GM19438 (cell line): Measurements from ENCODE around the gene PASK.
A peak's percentile ranks its signal among the peaks of the same experiment; 100 is the strongest.
"Not testable (repeated sequence)": the region's sequence is repeated elsewhere in the genome, so short reads cannot be mapped to it uniquely, and the experiment has no call there.

Experiments
- ATAC-seq: cut with Tn5 transposase; IDR thresholded peaks from one replicate; pipeline ENCODE4 v1.9.1; 2021; ENCODE audit warnings: low read depth; ENCODE audit not compliant: unreplicated experiment

PASK gene

GRCh38 chr2:241109210-241110088 lies 39.8 kb downstream of the PASK start:
- no peak for ATAC-seq

DNA sequence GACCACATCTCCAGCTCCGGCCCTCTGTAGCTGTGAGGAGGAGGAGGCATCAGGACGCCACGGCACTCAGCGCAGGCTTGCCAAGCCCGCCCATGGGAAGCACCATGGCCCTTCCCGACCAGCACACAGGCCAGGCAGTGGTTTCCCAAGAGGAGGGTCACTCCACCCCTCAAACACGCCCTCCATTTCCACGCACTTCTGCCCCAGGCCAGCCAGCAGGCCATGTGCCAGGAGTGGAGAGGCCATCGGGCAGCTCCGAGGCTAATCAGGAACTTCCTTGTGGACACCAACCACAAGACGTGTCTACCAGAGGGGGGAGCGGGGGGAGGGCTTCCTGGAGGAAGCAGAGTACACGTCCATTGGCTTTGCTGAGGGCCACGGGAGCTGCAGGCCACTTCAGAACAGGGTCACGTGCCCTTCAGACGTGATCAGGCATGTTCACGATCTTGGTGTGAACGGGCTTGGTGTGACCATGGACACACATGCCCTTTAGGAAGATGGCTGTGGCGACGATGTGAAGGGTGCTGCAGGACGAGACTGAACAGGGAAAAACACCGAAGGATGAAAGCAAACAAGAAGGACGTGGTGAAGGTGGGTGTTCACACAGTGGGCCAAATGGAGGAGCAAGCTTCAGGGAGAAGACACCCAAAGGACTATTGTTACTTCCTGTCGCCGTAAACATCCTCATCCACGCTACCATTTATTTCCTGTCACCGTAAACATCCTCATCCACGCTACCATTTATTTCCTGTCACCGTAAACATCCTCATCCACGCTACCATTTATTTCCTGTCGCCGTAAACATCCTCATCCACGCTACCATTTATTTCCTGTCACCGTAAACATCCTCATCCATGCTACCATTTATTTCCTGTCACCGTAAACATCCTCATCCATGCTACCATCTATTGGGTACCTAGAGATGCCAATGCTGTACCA lies 40.7 kb downstream of the PASK start:
- no peak for ATAC-seq

DNA sequence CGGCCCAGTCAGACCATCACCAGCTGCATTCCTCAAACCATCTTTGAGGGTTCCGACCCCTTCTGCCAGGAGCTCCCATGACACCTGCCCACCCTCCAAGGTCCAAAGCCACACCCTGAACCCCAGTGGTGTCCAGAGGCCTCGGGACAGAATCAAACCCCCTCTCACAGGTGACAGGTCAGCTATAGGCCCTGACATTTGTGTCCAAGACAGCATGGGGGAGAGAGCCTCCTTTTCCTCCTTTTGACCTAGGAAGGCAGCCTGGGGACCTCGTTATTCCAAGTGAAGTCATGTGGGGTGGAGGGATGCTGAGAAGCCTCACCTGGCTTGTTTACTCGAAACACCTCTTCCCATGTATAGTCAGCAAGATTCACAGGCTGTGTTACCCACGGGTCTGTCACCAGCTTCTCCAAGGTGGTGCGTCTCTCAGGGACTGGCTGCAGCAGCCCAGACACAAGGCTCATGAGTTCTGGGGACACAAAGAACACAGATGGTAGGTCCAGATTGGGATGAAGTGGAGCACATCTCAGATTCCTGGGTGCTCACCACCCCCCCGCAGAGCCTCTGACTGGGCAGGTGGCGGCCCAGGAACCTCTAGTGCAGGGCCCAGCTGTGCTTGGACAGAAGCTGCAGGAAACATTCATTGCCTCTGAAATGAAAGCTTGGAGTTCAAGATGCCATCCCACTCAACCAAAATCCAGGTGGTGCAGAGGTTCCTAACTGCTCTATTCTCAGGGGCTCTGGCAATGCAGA lies 42.1 kb downstream of the PASK start:
- ATAC-seq, result no peak

- no peak for ATAC-seq
Observed at GRCh38 chr2:241105641-241106040, 43.6 kb downstream of the PASK start.

- not testable (repeated sequence) for ATAC-seq
Observed at GRCh38 chr2:241104611-241105010, 44.7 kb downstream of the PASK start.

DNA sequence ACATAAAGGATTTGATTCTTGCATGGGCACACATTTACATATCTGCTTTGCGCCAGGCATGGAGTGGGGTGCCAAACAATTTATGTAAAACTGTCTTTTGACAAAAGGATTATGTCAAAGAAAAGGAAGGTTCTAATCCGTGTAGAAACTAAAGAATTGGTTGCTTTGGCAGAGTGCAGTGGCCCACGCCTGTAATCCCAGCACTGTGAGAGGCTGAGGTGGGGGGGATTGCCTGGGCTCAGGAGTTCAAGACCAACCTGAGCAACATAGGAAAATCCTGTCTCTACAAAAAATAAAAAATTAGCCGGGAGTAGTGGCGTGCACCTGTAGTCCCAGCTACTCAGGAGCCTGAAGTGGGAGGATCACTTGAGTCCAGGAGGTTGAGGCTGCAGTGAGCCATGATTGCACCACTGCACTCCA lies 46.1 kb downstream of the PASK start:
- no peak for ATAC-seq

DNA sequence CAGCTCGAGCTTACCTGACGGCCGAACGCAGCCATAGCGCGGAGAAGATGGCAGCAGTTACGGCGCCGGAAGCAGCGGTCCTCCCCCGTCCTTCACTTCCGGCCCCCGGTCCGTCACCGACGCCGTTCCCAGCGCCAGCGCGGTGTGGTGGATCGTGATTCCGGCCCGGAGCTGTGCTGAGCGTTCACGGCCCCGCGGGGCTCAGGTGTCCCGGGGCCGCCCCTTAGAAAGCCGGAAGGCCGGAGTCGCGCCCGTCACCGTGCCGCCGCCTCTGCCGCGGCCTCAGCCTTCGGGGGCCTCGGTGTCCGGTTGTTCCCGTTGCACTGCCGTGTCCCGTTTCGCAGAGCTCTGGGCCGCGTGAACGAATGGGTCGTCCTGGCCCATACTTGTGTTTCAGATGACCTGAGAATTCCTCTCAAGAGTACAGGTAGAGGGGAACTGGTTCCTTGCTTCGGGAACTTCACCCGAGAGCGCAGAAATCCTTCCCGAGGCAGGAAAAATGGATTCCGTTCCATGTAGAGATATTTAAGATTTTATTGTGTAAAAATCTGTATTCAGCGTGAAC lies 47.0 kb downstream of the PASK start, which contains the start of gene MTERF4:
Gene MTERF4, minus strand, starts transcription at position 49 of the 565 bp plus-strand sequence. Its CDS starts 14 bp downstream, at position 35.
- peak; percentile 83 for ATAC-seq

DNA sequence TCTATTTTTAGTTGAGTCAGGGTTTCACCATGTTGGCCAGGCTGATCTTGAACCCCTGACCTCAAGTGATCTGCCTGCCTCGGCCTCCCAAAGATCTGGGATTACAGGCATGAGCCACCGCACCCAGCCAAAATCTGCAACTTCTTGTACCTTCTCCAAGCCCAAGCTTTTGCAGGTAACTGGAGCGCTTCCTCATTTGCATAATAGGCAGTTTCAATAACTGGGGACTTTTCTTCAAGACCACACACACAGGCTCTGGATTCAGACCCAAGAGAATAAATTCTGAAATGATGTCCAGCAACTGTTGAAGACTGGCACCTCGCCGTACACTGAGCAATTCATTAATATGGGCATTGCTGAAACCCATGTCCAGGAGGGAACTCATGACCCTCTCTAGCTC lies 50.0 kb downstream of the PASK start:
- no peak for ATAC-seq

GRCh38 chr2:241096979-241097378 lies 52.3 kb downstream of the PASK start:
- ATAC-seq, result no peak

DNA sequence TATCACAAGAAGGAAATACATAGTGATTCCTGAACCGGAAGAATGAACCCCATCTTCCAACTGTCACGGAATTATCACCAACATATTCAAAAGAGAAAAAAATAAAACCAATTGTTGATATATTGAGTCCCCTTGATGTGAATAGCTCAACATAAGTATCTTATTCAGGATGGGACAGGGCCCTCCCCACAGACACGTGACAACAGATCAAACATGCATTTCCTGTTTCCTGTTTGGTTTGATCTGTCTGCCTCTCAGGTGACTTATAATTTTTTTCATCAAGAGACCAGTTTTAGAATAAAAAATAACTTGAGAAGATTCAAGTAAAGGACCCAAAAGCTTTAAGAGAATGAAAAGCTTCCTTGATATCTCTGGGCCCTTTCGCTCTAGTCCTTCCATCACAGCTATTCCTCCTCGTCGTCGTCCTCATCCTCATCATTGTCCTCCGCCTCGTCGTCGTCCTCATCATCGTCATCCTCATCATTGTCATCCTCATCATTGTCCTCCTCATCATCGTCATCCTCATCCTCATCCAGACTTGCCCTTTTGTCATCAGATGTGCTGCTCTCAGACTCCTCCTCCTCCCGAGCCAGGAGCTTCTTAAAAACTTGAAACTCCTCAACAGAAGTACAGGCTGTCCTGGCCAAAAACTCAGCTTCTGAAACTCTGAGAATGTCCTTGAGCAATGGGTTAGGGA lies 53.5 kb downstream of the PASK start:
- ATAC-seq, result no peak

- ATAC-seq, result no peak
Observed at GRCh38 chr2:241094924-241095420, 54.3 kb downstream of the PASK start.

GRCh38 chr2:241094172-241094571 lies 55.1 kb downstream of the PASK start:
- ATAC-seq, result no peak

DNA sequence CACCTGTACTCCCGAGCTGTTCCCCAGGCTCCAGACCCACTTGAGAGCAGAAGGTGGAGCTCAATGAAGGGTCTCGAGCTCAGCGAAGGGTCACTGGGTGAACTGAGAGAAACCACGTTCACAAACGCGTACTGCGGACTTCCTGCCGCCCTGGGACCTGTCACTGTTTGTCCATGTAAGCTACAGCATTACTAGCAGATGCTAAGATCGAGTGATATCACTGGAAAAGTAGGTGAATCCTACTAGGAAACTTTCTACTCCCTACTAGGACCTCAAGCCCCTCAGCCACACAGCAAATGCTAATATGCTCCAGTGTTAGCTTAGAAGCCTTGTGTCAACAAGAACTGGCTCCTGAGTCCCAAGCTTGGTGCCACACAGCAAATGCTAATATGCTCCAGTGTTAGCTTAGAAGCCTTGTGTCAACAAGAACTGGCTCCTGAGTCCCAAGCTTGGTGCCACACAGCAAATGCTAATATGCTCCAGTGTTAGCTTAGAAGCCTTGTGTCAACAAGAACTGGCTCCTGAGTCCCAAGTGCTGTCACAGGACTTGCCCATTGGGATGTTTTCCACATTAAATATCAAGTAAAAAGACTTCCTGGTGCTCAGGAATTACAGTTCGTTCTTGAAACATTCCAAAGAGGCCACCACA lies 56.0 kb downstream of the PASK start:
- ATAC-seq, result not testable (repeated sequence)

DNA sequence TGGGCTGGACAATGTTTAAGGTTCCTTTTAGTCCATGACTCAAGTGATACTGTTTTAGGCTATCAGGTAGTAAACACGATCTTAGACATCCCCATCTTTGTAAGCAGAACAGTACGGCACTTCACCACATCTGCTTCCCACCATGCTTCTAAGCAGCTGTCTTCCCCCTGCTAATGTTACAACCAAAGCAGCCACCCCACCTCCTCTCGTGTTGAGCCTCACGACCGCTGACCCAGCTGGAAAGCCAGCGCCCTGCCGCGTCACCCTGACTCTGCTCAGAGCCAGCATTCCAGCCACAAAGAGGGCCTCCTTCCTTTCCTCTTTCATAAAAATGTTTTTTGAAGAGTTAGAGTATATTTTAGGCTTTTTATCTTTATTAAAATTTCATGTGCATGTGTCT lies 56.6 kb downstream of the PASK start:
- no peak for ATAC-seq

GRCh38 chr2:241091734-241092445 lies 57.4 kb downstream of the PASK start:
- ATAC-seq, result no peak

- ATAC-seq, result no peak
Observed at GRCh38 chr2:241091201-241091600, 58.1 kb downstream of the PASK start.

DNA sequence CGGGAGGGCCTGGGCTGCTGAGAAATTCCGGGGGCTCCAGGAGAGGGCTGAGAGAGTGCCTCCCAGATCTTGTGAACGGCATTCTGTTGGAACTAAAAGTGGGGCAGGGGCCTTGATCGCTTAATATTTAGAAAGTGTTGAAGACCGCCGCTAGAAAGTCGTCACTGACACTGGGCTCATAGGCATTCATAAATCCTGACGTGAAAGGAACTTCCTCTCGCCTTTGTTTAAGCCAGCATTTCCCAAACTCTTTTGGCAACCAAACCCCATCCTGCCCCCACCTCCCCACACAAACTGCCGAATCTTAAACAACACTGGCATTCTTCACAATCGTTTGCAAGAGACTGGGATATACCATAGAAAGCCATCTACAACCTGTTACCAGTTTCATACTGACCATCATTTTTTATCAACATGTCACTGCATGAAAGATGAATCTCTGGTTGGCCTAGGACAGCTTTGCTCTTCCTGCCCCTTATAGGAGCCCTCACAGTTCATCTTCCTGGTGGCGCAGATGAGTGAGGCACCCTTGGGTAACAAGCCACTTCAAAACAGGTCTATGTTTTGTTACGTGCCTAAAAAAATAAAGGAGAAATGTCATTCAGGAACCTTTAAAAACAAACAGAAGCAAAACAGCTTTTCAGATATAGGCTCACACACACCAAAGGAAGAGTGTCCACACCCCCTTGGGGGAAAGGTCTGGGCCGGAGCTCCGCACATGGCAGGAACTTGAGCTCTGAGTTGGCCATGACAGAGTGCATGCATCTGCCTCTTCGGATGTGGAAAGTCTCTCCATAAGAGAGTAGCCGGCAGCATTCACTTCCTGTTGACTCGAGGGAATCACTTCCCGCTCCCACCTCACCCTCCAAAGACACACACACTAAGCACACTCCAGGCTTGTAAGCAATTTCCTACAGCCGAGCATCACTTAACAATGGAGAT lies 60.2 kb downstream of the PASK start:
- ATAC-seq, result no peak
